Mesenteric fat pad (tissue), 1 donor: ENCODE measurements around the gene KNSTRN. TPM values are rescaled to one million over a fixed set of nuclear protein-coding genes. Genes with fewer than 3 reads are reported as not detected.

ENCODE experiments used
- DNase-seq: peaks from one replicate; pipeline ENCODE4 v3.0.0-alpha.2; 2020; ENCODE audit warnings: low spot score
- long read RNA-seq: library from polyadenylated mRNA; unstranded; transcript quantifications from one replicate; pipeline ENCODE4 v2.0.0, GENCODE V29; 2020
- total RNA-seq: library from RNA; stranded (reverse); fragmentation: NEBNext Ultra II Directional; extraction: Animal tissue kit (Norgen Biotek cat#: 25700); gene quantifications from one replicate; pipeline ENCODE4 v1.2.1, GENCODE V29; 2021
- donor health status: DM: yes; HTN: yes; CAD: no.

Gene KNSTRN
- total RNA-seq: 16.5 TPM
- long read RNA-seq, transcript KNSTRN-201 (9 exons, 1,714 nt): major isoform, 32 of 40 reads
- long read RNA-seq, partial matches to known transcripts: 2 of 40 reads
- long read RNA-seq, other reads (novel, unspliced or antisense): 2 of 40 reads

- DNase-seq: peak; percentile 95
Measured at GRCh38 chr15:40382580-40383456, at the start of gene KNSTRN. TSS of gene KNSTRN (plus strand) at chr15:40382721. CDS start at chr15:40382836, 115 bp downstream.

- no peak for DNase-seq
Measured at GRCh38 chr15:40333922-40334492, 48.5 kb upstream of the KNSTRN start.

- DNase-seq: no peak
Measured at GRCh38 chr15:40334541-40334940, 48.0 kb upstream of the KNSTRN start.

GRCh38 chr15:40334941-40335795 is 47.4 kb upstream of the KNSTRN start:
- no peak for DNase-seq

GRCh38 chr15:40335938-40336743 is 46.4 kb upstream of the KNSTRN start:
- no peak for DNase-seq

- DNase-seq: no peak
Measured at GRCh38 chr15:40336744-40337122, 45.8 kb upstream of the KNSTRN start.

- no peak for DNase-seq
Measured at GRCh38 chr15:40337597-40337996, 44.9 kb upstream of the KNSTRN start.

GRCh38 chr15:40338041-40338657 is 44.4 kb upstream of the KNSTRN start:
- DNase-seq: no peak

GRCh38 chr15:40338921-40339620 is 43.5 kb upstream of the KNSTRN start:
- DNase-seq: no peak

- DNase-seq: no peak
Measured at GRCh38 chr15:40339621-40339945, 42.9 kb upstream of the KNSTRN start.

- DNase-seq: peak; percentile 90
Measured at GRCh38 chr15:40340038-40340739, 42.3 kb upstream of the KNSTRN start.

- DNase-seq: peak; percentile 95
Measured at GRCh38 chr15:40340740-40341400, 41.7 kb upstream of the KNSTRN start, which contains the start of gene CCDC9B. TSS of gene CCDC9B (minus strand) at chr15:40340939. CDS start at chr15:40340819, 120 bp downstream.

- no peak for DNase-seq
Measured at GRCh38 chr15:40342416-40343320, 39.9 kb upstream of the KNSTRN start.

GRCh38 chr15:40343512-40343911 is 39.0 kb upstream of the KNSTRN start:
- no peak for DNase-seq

- DNase-seq: no peak
Measured at GRCh38 chr15:40344217-40344616, 38.3 kb upstream of the KNSTRN start.

GRCh38 chr15:40344631-40345120 is 37.8 kb upstream of the KNSTRN start:
- peak; percentile 90 for DNase-seq

GRCh38 chr15:40345225-40345866 is 37.2 kb upstream of the KNSTRN start:
- DNase-seq: no peak
